Activated CD4-positive, alpha-beta memory T cell treated with anti-CD3 and anti-CD28 coated beads, Interleukin-2, amount 10 ng/mL, durations not matched to agents 7 days and 5 days (primary cell): ENCODE data around the gene BEND2. TPM values are rescaled to one million over a fixed set of nuclear protein-coding genes. Genes with fewer than 3 reads are reported as not detected.

Experiments
- total RNA-seq, 2 experiments: library from RNA; stranded (reverse); gene quantifications; one replicate each; pipeline ENCODE4 v1.2.3, GENCODE V29; 2021

BEND2 gene
- total RNA-seq, 2 experiments from 2014 or later: not detected

Other genes starting within 250 kb of the BEND2 start
- 1 to 10 TPM; 2.2 to 2.5 TPM for gene SCML2, start 133.8 kb upstream of the BEND2 start, total RNA-seq
- gene CDKL5, start 204.7 kb upstream of the BEND2 start, total RNA-seq: 1 to 10 TPM; 1.7 to 2.0 TPM